A549 (cell line): ENCODE data around the gene MTIF3.
A peak's percentile ranks its signal among the peaks of the same experiment; 100 is the strongest.

ENCODE experiments used
- CBX8 ChIP-seq: fragments of 200-600 bp; sonication (generic); IDR thresholded peaks from 2 replicates; pipeline ENCODE4 v1.6.1; 2016
- CHD4 ChIP-seq: fragments of 200-600 bp; sonication (generic); IDR thresholded peaks from 2 replicates; pipeline ENCODE4 v1.6.1; 2016; ENCODE audit warnings: antibody characterized with exemption, mild to moderate bottlenecking, borderline replicate concordance
- CTCF ChIP-seq: fragments of >200 bp; sonication (Bioruptor Twin); formaldehyde crosslinking; IDR thresholded peaks from 3 replicates; pipeline ENCODE4 v1.5.1; 2016
- ELK1 ChIP-seq: fragments of 150-350 bp; IDR thresholded peaks from 2 replicates; pipeline ENCODE4 v1.6.1; 2014; ENCODE audit warnings: low read depth, mild to moderate bottlenecking, low read length
- EP300 ChIP-seq, 2 experiments: fragments of >200 bp; sonication (Bioruptor Twin); formaldehyde crosslinking; IDR thresholded peaks; 2 replicates in 1 of 2; 3 replicates in 1 of 2; pipeline ENCODE4 v1.6.1; 2016 to 2017
- FOSB ChIP-seq: fragments of 250-450 bp; sonication (Bioruptor Pico); IDR thresholded peaks from 2 replicates; pipeline ENCODE4 v1.5.0; 2020; ENCODE audit warnings: mild to moderate bottlenecking, moderate library complexity
- FOSL2 ChIP-seq, 2 experiments: fragments of 450-650 bp in 1 of 2; fragments of >200 bp in 1 of 2; sonication (Bioruptor Twin) in 1 of 2; formaldehyde crosslinking; IDR thresholded peaks; 2 replicates each; pipeline versions ENCODE4 v1.5.0 to v1.6.1; 2016 to 2020; ENCODE audit warnings: mild to moderate bottlenecking in 1 of 2, moderate library complexity in 1 of 2
- MAFK ChIP-seq: fragments of 450-650 bp; IDR thresholded peaks from 2 replicates; pipeline ENCODE4 v1.6.1; 2014; ENCODE audit not compliant: partially characterized antibody
- POLR2A ChIP-seq: IDR thresholded peaks from 2 replicates; pipeline ENCODE4 v1.6.1; 2012; ENCODE audit warnings: mild to moderate bottlenecking, low read length
- POLR2AphosphoS2 ChIP-seq: conservative IDR thresholded peaks from 2 replicates; pipeline ENCODE4 v1.6.1; 2012; ENCODE audit warnings: low read length, improper control_type of control experiment, inconsistent platforms
- TF ChIP-seq, protein P1 (sequence below): fragments of 450-650 bp; IDR thresholded peaks from 2 replicates; pipeline ENCODE4 v1.6.1; 2014; ENCODE audit warnings: antibody characterized with exemption
- TF ChIP-seq, protein P2 (sequence below): fragments of 250-450 bp; sonication (Bioruptor Pico); IDR thresholded peaks from 2 replicates; pipeline ENCODE4 v1.5.0; 2021; ENCODE audit warnings: mild to moderate bottlenecking, moderate library complexity, borderline replicate concordance

DNA sequence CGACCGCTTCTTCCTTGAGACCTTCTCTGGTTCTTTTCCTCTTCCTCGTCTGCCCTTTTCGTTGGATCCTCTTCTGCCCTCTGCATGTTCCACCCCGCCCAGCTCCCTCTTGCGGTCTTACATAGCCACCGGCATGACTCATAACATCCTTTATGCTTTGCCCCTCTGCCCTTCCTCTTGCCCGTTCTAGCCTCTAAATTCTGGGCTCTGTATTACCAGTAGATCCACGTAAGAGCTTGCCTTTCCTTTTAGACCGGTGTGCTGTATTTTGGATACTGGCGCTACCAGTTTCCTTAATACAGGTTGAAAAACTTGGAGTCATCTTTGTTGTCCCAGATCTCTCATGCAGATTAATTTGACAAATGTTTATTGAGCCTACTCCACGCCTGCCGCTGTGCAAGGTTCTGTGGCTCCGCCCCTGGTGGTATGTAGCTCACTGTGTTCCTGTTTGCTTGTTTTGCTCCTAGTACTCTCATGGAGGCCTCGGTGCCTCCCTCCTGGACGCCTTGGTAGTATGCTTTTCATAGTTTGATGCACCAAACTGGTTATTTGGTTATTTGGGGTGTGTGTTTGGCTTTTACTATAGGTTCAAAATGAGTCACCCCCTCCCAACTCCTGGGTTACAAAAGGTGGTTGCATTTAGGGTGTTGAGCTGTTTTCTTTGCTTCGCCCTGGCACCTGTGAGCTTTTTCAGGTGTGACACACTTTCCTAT lies 24.3 kb downstream of the MTIF3 start:
- peak; percentile 37; the same call in 2 of the 3 replicates for TF ChIP-seq CTCF
- TF ChIP-seq EP300 (IDR thresholded peaks at IDR 0.05) = no peak
- no peak for TF ChIP-seq FOSB
- TF ChIP-seq ELK1 = no peak
- TF ChIP-seq, protein P1, sequence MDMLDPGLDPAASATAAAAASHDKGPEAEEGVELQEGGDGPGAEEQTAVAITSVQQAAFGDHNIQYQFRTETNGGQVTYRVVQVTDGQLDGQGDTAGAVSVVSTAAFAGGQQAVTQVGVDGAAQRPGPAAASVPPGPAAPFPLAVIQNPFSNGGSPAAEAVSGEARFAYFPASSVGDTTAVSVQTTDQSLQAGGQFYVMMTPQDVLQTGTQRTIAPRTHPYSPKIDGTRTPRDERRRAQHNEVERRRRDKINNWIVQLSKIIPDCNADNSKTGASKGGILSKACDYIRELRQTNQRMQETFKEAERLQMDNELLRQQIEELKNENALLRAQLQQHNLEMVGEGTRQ = no peak
- no peak for TF ChIP-seq CHD4
- TF ChIP-seq FOSL2 (IDR thresholded peaks at IDR 0.05) = peak; percentile 33; the same call in 1 of the 2 replicates
- peak; percentile 87 for TF ChIP-seq FOSL2 (CRISPR knock-in tag; IDR thresholded peaks at IDR 0.05)
- TF ChIP-seq MAFK = no peak
- TF ChIP-seq, protein P2, sequence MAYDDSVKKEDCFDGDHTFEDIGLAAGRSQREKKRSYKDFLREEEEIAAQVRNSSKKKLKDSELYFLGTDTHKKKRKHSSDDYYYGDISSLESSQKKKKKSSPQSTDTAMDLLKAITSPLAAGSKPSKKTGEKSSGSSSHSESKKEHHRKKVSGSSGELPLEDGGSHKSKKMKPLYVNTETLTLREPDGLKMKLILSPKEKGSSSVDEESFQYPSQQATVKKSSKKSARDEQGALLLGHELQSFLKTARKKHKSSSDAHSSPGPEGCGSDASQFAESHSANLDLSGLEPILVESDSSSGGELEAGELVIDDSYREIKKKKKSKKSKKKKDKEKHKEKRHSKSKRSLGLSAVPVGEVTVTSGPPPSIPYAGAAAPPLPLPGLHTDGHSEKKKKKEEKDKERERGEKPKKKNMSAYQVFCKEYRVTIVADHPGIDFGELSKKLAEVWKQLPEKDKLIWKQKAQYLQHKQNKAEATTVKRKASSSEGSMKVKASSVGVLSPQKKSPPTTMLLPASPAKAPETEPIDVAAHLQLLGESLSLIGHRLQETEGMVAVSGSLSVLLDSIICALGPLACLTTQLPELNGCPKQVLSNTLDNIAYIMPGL = no peak
- no peak for TF ChIP-seq POLR2A
- no peak for TF ChIP-seq POLR2AphosphoS2
- no peak for TF ChIP-seq CBX8
